Common myeloid progenitor, CD34-positive (primary cell): ENCODE data around the gene GDPD5.

ENCODE experiments used
- CTCF ChIA-PET: fragments of 350-600 bp; sonication (Branson Sonifier 250); formaldehyde crosslinking; loops from one replicate; lab custom pipeline; 2021; ENCODE audit warnings: antibody characterized with exemption; lab: Charles Lee
- POLR2A ChIA-PET: fragments of 350-600 bp; sonication (Branson Sonifier 250); formaldehyde crosslinking; loops from one replicate; lab custom pipeline; 2021; ENCODE audit warnings: antibody characterized with exemption; lab: Charles Lee
- DNase-seq, 3 donors: peaks; one replicate each; pipeline versions ENCODE4 v3.0.0 to v3.0.0-alpha.2; 2013
- H3K27ac ChIP-seq, 2 experiments: 1 replicate in 1 of 2; 2 replicates in 1 of 2; pipeline ENCODE4 v1.7.0; 2013; ENCODE audit warnings: inconsistent platforms in 2 of 2, low read length in 2 of 2, mild to moderate bottlenecking in 2 of 2, low read depth in 1 of 2, moderate library complexity in 1 of 2; ENCODE audit not compliant: severe bottlenecking in 2 of 2, insufficient read depth in 1 of 2, poor library complexity in 1 of 2
- H3K27me3 ChIP-seq, 5 experiments: replicated peaks in 2 of 5; 1 replicate in 3 of 5; 2 replicates in 2 of 5; pipeline versions ENCODE4 v1.6.1 to v1.7.0; 2013; ENCODE audit warnings: low read length in 4 of 5, mild to moderate bottlenecking in 2 of 5, moderate library complexity in 2 of 5, inconsistent platforms in 1 of 5; ENCODE audit not compliant: insufficient read depth in 5 of 5, control insufficient read depth in 4 of 5
- H3K36me3 ChIP-seq, 4 experiments: 1 replicate in 2 of 4; 2 replicates in 2 of 4; pipeline versions ENCODE4 v1.6.1 to v1.7.0; 2013; ENCODE audit warnings: low read length in 3 of 4, control low read depth in 1 of 4, mild to moderate bottlenecking in 1 of 4; ENCODE audit not compliant: control insufficient read depth in 4 of 4, insufficient read depth in 4 of 4
- H3K4me1 ChIP-seq, 4 experiments: 1 replicate in 3 of 4; 2 replicates in 1 of 4; pipeline versions ENCODE4 v1.6.1 to v1.7.1; 2013; ENCODE audit warnings: low read length in 3 of 4, mild to moderate bottlenecking in 3 of 4, control low read depth in 1 of 4, inconsistent platforms in 1 of 4, moderate library complexity in 1 of 4; ENCODE audit not compliant: control insufficient read depth in 4 of 4, insufficient read depth in 4 of 4; ENCODE audit errors: control extremely low read depth in 1 of 4
- H3K4me3 ChIP-seq, 7 experiments: 1 replicate in 4 of 7; 2 replicates in 3 of 7; pipeline versions ENCODE4 v1.5.1 to v1.7.0; 2013; ENCODE audit warnings: mild to moderate bottlenecking in 7 of 7, low read length in 6 of 7, moderate library complexity in 6 of 7, inconsistent platforms in 2 of 7, low read depth in 2 of 7, control low read depth in 1 of 7; ENCODE audit not compliant: insufficient read depth in 4 of 7, control insufficient read depth in 1 of 7; ENCODE audit errors: extremely low read depth in 1 of 7
- H3K9me3 ChIP-seq, 5 experiments: 1 replicate in 4 of 5; 2 replicates in 1 of 5; pipeline versions ENCODE4 v1.6.1 to v1.7.1; 2013; ENCODE audit warnings: low read length in 4 of 5, mild to moderate bottlenecking in 2 of 5, inconsistent platforms in 1 of 5, low read depth in 1 of 5, moderate library complexity in 1 of 5; ENCODE audit not compliant: control insufficient read depth in 4 of 5, insufficient read depth in 2 of 5; ENCODE audit errors: control extremely low read depth in 1 of 5
- WGBS: methylation state at CpG from one replicate; pipeline ENCODE4 v1.1.5; 2013; ENCODE audit not compliant: insufficient coverage; 5-methylcytosine and 5-hydroxymethylcytosine counted together

The GDPD5 gene

DNA sequence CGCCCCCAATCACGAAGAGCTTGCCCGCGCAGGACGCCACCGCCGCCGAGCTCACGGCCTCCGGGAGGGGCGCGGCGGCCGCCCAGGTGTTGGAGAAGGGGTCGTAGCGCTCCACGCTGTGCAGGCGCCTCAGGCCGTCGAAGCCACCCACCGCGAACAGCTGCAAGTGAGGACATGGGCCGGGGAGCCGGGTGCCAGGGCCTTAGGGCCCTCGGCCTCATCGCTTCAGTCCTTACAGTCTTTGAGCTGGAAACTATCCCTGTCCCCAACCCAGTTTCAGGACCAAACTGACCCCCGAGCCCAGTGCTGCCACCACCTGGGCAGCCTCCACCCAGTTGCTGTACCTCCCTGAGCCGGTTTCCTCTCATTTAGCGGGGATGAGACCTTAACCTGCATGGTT, 100.3 kb downstream of the GDPD5 start:
- no peak overlapping the region for H3K4me3 ChIP-seq
- DNase-seq: no peak
- 98% methylated on average over 22 of the region's 29 CpGs for WGBS
- peaks cover 0 to 20% (median 8%) of the 10 kb centered on the region in 4 experiments for H3K4me1 ChIP-seq
- POLR2A ChIA-PET: no interaction called here
- H3K27me3 ChIP-seq: peaks cover 4 to 38% (median 14%) of the 10 kb centered on the region in 5 experiments
- peaks cover 0 to 14% (median 9%) of the 10 kb centered on the region in 5 experiments for H3K9me3 ChIP-seq
- H3K36me3 ChIP-seq: peaks cover 0 to 20% (median 13%) of the 10 kb centered on the region in 4 experiments
- no peak overlapping the region for H3K27ac ChIP-seq
- CTCF ChIA-PET: interaction anchor here (0.7 to 3.6 kb wide), 11 partner anchors 10 to 95 kb away, joined by 3 to 20 read pairs (median 3); no protein-coding TSS in a partner anchor

DNA sequence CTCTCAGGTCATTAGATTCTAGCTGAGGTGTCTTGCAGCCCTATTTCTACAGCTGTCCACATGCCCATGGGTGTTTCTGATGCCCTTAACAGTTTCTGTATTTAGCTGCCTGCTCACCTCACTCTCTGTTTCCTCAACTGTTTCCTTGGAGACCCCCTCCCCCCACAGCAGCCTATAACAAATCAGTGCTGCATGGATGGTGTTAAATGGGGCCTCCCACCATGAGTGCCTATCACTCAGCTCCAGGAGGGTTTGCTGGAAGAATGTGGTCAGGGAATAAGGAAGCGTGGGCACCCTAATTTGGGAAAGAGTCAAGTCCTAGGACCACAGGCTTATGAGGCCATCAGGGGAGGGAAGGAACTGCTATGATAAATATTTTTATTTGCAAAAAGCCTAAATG, 101.3 kb downstream of the GDPD5 start:
- no peak overlapping the region for H3K27ac ChIP-seq
- CTCF ChIA-PET: interaction anchor here (1.7 to 2.7 kb wide), 2 partner anchors 35 to 84 kb away, joined by 3 to 11 read pairs; no protein-coding TSS in a partner anchor
- peaks cover 4 to 28% (median 12%) of the 10 kb centered on the region in 5 experiments for H3K27me3 ChIP-seq
- DNase-seq: no peak
- H3K36me3 ChIP-seq: peaks cover 0 to 25% (median 15%) of the 10 kb centered on the region in 4 experiments
- peaks cover 0 to 13% (median 0%) of the 10 kb centered on the region in 4 experiments for H3K4me1 ChIP-seq
- no CpG with 5 or more reads among the region's 1 CpG for WGBS
- H3K9me3 ChIP-seq: peaks cover 0 to 11% (median 7%) of the 10 kb centered on the region in 5 experiments
- H3K4me3 ChIP-seq: no peak overlapping the region
- POLR2A ChIA-PET: no interaction called here

DNA sequence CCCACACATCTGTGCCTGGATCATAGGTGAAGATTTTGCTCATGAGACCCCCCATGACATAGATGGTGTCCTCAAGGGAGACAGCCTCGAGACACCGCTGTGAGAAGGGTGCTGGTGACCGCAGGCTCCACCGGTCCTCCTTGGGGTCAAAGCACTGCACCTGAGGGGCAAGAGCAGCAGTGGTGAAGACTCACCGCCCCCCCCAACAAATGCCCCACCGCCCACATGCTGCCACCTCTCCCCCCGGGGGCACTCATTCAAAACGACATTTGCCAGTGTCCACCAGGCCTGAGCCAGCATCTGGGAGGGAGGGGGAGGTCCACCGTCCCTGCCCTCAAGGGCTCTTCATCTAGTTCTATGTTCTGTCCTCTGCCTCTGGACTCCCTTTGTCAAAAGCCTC, 102.0 kb downstream of the GDPD5 start:
- H3K9me3 ChIP-seq: peaks cover 0 to 4% (median 0%) of the 10 kb centered on the region in 5 experiments
- CTCF ChIA-PET: interaction anchor here (2.7 kb wide), 1 partner anchor 35 kb away, joined by 11 read pairs; no protein-coding TSS in a partner anchor
- H3K36me3 ChIP-seq: peaks cover 0 to 25% (median 15%) of the 10 kb centered on the region in 4 experiments
- WGBS: 94% methylated on average over 7 of the region's 9 CpGs
- H3K4me1 ChIP-seq: peaks cover 0 to 10% (median 0%) of the 10 kb centered on the region in 4 experiments
- POLR2A ChIA-PET: no interaction called here
- DNase-seq: no peak
- peaks cover under 1 to 22% (median 5%) of the 10 kb centered on the region in 5 experiments for H3K27me3 ChIP-seq
- H3K27ac ChIP-seq: no peak overlapping the region
- no peak overlapping the region for H3K4me3 ChIP-seq

DNA sequence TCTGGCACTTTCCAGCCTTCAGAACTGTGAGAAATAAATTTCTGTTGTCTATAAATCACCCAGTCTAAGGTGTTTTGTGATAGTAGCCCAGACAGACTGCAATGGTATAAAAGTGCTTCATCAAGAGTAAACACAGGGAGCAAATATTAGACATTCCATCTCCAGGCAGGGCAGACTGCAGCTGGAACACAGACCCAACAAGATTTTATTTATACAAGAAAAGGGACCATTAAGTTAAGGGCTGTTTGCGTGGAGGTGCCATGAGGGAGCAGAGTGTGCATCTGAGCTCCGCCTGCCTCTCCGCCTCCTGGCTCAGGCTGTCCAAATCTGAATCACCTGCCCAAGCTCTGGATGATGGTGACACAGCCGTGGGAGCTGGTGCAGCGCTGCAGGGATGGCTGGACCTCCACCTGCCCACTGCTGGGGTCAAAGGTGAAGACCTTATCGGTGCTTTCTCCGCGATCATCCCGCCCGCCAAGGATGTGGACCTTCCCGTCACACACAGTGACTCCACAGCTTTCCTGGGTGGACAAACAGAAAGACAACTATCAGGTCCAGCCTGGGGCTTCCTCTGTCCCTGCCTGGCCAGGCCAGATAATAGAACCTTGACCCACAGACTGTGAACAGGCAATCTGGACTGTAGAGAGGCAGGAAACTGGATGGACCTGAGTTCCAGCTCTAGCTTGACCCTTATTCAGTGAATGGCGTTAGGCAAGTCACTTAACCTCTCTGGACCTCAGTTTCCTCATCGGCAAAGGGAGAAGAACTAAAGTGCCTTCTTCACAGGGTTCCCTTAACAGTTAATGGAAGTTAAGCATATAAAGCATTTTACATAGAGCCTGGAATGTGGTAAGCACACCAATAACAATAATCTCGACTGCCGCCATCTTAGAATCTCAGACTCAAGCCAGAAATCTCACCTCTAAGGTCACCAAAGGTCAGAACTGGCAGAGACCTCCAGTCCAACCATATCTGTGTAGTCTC, 103.2 kb downstream of the GDPD5 start:
- Histone ChIP-seq H3K4me1 (peaks cover 0 to 5% (median 0%) of the 10 kb centered on the region in 4 experiments), H3K9me3 (no peaks in the 10 kb centered on the region), H3K36me3 (peaks cover 0 to 31% (median 18%) of the 10 kb centered on the region in 4 experiments), H3K27me3 (peaks cover 0 to 10% (median 0%) of the 10 kb centered on the region in 5 experiments), H3K4me3 (no peak overlapping the region), H3K27ac (no peak overlapping the region)
- WGBS: 96% methylated on average over 14 of the region's 15 CpGs
- ChIA-PET POLR2A (no interaction called here), CTCF (interaction anchor here (2.7 kb wide), 1 partner anchor 34 kb away, joined by 11 read pairs; no protein-coding TSS in a partner anchor)
- no peak for DNase-seq

DNA sequence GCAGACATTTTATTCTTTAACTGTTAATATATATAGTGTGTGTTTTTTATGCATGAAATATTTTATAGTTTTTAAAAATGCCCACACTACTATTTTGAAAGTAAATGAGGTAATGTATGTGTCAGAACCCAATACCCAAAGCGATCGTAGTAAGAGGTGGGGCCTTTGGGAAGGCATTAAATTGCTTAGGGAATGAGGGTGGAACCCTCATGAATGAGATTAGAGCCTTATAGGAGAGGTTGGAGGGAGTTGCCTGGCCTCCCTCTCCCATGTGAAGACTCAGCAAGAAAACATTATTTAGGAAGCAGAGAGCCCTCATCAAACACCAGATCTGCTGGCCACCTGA, 103.9 kb downstream of the GDPD5 start:
- Histone ChIP-seq H3K36me3 (peaks cover 0 to 31% (median 19%) of the 10 kb centered on the region in 4 experiments), H3K4me3 (no peak overlapping the region), H3K27ac (no peak overlapping the region), H3K9me3 (no peaks in the 10 kb centered on the region), H3K4me1 (peaks cover 0 to 5% (median 0%) of the 10 kb centered on the region in 4 experiments), H3K27me3 (peaks cover 0 to 3% (median 0%) of the 10 kb centered on the region in 5 experiments)
- WGBS: 100% methylated on average over 2 of the region's 2 CpGs
- POLR2A ChIA-PET: no interaction called here
- CTCF ChIA-PET: no interaction called here
- DNase-seq: no peak

DNA sequence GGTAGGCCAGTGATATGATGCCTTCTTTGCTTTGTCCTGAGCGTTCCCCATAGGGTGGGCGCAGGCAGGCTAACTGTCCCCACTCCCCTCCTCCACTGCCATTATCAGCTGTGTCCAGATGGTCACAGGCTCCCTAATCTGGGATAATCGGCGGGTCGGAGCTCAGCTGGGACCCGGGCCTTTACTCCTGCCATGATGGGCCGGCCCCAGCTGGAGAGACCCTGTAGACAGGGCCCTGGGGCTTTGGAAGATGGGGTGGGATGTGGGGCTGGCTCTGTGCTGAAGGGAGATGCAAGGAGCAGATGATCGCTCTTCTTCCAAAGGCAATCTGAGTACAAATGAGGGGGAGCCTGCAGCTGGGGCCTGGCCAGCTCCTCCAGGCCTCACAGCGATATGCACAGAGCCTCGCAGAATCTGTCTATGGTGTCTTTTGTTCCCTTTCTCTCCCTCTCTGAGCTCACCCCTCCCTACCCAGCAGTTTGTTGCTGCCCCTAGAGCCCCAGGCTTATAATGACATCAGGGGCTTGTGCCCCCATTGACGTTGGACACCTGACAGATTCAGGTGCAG, 104.6 kb downstream of the GDPD5 start:
- DNase-seq: no peak
- POLR2A ChIA-PET: no interaction called here
- Histone ChIP-seq H3K4me1 (peaks cover 0 to 5% (median 0%) of the 10 kb centered on the region in 4 experiments), H3K9me3 (no peaks in the 10 kb centered on the region), H3K27ac (no peak overlapping the region), H3K36me3 (peaks cover under 1 to 32% (median 23%) of the 10 kb centered on the region in 4 experiments), H3K4me3 (no peak overlapping the region), H3K27me3 (no peaks in the 10 kb centered on the region)
- WGBS: 100% methylated on average over 4 of the region's 11 CpGs
- CTCF ChIA-PET: interaction anchor here (2.7 to 3.0 kb wide), 2 partner anchors 8 to 13 kb away, joined by 8 to 13 read pairs; no protein-coding TSS in a partner anchor
